Gastrocnemius medialis (tissue), 4 donors: ENCODE measurements around the gene DENR.

Source experiments
- CTCF ChIP-seq, 5 experiments: fragments of 450-650 bp in 3 of 5; fragments of 200-600 bp in 2 of 5; sonication (generic) in 2 of 5; IDR thresholded peaks in 4 of 5; conservative IDR thresholded peaks in 1 of 5; 1 replicate in 4 of 5; 2 replicates in 1 of 5; pipeline ENCODE4 v1.5.1; 2016 to 2019; ENCODE audit warnings: antibody characterized with exemption in 5 of 5, mild to moderate bottlenecking in 3 of 5, moderate library complexity in 3 of 5
- POLR2A ChIP-seq, 2 donors: fragments of 450-650 bp; IDR thresholded peaks; one replicate each; pipeline ENCODE4 v1.6.1; 2017; ENCODE audit warnings: antibody characterized with exemption in 2 of 2, mild to moderate bottlenecking in 2 of 2, moderate library complexity in 2 of 2

DNA sequence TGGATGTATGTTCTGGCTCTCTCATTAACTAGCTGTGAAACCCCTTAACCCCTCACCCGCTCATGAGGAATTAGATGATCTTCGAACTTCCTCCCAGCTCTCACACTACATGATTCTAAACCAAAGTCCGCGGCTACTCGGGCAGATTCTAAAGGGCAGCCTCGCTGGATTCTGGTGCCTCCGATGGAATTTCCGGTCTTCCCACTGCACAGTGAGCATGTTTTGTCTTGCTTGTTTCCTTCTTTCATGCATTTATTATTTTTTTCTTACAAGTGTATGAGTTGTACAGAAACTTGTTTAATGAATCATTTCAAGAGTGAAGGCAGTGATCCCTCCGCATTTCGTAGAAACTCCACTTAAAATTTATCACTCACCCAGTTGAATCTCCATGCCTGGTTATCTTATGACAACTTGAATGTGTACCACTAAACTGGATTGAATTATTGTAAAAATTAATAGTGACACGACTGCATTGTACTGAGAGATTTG, 31.5 kb upstream of the DENR start:
- TF ChIP-seq CTCF (IDR thresholded peaks at IDR 0.05 in 4 of 5, conservative IDR thresholded peaks at IDR 0.05 in 1 of 5) (no peak), POLR2A (IDR thresholded peaks at IDR 0.05) (no peak)
